Stimulated activated CD4-positive, alpha-beta T cell treated with anti-CD3 and anti-CD28 coated beads, TNF-alpha, amount 100 ng/mL, for 24 hours (primary cell): ENCODE measurements around the gene MEOX1.
A peak's percentile ranks its signal among the peaks of the same experiment; 100 is the strongest.
"Not testable (repeated sequence)": the region's sequence is repeated elsewhere in the genome, so short reads cannot be mapped to it uniquely, and the experiment has no call there.

ENCODE experiments used
- DNase-seq, 3 experiments: peaks; one replicate each; pipeline ENCODE4 v3.0.0-alpha.2; 2020; ENCODE audit warnings: low read depth in 3 of 3

MEOX1 gene

GRCh38 chr17:43661699-43662412 lies at the start of gene MEOX1:
Gene MEOX1, minus strand, starts transcription at chr17:43661922. Its CDS starts 388 bp downstream, at chr17:43661534.
- DNase-seq: peak in 2 of 3 experiments; percentile 23 to 38

DNA sequence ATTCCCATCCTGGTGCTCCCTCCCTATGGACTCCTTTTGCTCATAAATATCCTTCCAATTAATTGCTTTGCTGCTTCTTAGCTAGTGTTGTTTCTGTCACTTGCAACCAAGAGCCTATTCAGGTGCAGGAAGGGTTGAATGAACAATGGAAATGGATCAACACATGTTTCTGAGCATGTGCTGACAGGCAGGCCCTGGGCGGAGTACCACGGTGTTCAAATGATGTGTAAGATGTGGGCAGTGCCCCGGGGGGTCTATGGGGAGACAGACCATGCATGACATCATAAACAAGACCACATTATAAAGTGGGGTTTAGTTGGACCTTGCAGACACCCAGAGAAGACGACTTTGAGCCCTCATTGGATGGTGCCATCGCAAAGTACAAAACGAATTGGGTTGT lies 48.4 kb upstream of the MEOX1 start:
- no peak for DNase-seq

DNA sequence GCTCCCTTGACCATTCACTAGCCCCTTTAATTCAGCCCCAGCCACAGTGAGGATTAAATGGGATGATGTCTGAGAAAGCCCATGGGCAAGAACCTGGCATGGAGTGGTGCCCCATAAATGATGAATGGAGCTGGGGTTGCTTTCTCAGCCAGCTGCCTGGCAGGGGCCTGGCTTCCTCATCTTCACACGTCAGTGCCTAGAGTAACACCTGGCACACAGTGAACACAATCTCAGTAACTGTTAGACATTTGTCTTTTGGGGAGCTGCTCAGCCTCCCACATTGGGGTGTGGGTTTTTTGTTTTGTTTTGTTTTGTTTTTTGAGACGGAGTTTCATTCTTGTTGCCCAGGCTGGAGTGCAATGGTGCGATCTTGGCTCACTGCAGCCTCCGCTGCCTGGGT lies 47.5 kb upstream of the MEOX1 start:
- no peak for DNase-seq

DNA sequence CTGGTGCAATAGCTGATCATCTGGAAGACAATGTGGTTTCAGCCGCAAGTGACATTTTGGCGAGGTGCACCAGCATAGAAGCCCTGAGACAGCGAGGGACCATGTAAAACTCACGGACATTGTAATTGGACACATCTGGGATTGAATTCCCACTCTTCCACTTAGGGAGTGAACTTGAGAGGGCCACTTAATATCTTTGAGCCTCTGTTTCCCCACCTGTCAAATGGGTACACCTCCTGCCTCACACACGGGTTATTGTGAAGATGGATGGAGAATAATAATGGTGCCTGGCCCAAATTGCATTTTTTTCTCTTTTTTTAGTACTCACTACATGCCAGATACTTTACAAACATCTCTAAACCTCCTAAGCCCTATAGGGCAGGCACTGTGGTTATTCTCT lies 45.5 kb upstream of the MEOX1 start:
- no peak for DNase-seq

DNA sequence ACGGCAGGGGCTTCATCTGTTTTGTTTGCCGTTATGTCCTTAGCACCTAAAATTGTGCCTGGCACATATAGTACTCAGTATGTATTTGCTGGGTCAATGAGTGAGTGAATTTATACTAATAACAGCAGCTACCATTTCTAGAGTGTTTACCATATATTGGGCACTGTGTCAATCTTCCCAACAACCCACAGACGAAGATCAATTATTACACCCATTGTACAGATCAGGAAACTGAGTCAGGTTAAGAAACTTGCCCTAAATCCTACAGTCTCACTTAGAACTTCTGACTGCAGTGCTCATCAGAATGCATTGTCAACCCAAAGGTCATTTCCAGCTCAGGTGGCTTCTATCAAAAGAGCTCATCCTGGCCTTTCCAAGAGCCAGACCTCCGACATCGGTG lies 44.5 kb upstream of the MEOX1 start:
- DNase-seq: no peak

DNA sequence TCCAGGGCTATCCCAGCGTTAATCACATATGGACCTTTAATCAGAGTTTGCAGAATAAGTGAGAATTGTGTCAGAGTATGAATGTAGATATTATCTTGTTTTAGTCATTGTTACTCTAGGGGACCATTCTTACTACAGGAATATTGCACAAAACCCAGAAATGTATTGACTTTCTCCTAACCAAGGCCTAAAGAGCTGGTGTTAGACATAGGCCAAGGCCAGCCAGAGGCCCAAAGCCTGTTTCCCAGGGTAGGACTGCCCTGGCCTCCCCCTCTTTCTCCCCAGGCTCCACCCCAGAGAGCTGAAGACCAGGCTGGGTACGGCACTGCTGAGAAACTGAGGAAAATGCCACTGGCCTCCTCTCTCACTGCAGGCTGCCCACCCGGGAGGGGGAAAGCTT lies 41.9 kb upstream of the MEOX1 start:
- DNase-seq: no peak

DNA sequence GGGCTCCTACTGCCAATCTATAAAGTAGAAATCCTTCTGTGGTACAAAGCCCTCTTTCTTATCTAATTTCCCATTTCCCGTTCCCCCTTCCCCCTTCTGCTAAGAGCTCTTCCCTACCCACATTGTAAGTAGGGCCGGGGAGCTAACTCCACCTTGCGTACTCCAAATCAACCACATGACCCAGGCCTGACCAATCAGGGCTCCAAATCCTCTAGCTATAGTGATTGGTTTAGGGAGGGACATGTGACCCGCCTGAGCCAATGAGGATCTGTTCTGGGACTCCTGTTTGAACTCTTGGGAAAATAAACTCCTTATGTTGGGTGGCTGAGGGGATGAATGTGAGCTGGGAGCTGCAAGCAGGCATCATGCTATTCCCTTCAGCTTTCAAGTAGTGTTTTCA lies 40.9 kb upstream of the MEOX1 start:
- DNase-seq: peak in 1 of 3 experiments; percentile 24

GRCh38 chr17:43701318-43701743 lies 39.6 kb upstream of the MEOX1 start:
- peak in 1 of 3 experiments; percentile 32 for DNase-seq

DNA sequence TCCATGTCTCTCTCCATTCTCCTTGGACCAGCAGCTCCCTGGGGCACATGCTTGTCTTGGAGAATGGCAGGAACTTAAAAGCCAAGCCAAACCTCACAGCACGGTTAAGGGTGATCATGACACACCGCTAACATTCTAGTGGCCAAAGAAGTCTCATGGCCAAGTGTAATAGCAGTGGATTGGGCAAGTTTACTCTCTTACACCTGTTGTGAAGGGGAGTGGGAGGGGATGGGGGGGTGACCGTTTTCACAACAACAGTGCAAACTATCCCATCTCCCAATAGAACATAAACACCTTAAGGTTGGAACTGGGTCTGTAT lies 37.7 kb upstream of the MEOX1 start:
- no peak for DNase-seq

GRCh38 chr17:43698678-43699437 lies 37.1 kb upstream of the MEOX1 start:
- no peak for DNase-seq

DNA sequence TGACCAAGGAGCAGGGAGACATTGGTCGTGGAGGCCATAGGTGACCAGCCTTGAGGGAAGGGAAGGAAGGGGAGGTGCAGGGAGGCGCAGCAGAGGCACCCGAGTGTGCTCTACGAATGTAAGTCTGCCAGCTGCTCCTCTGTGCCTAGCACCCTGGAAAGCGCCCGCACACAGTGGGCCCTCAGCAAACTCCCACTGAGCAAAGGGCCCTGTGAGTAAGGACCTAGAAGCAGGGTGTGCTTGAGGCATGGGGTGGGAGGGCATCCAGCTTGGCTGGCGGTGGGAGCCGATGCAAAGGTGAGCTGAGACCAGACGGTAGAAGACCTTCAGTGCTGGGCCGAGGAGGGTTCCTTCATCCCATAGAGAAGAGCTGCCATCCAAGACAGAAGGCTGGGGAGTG lies 36.2 kb upstream of the MEOX1 start:
- DNase-seq: no peak

GRCh38 chr17:43696891-43697290 lies 35.2 kb upstream of the MEOX1 start:
- DNase-seq: no peak

DNA sequence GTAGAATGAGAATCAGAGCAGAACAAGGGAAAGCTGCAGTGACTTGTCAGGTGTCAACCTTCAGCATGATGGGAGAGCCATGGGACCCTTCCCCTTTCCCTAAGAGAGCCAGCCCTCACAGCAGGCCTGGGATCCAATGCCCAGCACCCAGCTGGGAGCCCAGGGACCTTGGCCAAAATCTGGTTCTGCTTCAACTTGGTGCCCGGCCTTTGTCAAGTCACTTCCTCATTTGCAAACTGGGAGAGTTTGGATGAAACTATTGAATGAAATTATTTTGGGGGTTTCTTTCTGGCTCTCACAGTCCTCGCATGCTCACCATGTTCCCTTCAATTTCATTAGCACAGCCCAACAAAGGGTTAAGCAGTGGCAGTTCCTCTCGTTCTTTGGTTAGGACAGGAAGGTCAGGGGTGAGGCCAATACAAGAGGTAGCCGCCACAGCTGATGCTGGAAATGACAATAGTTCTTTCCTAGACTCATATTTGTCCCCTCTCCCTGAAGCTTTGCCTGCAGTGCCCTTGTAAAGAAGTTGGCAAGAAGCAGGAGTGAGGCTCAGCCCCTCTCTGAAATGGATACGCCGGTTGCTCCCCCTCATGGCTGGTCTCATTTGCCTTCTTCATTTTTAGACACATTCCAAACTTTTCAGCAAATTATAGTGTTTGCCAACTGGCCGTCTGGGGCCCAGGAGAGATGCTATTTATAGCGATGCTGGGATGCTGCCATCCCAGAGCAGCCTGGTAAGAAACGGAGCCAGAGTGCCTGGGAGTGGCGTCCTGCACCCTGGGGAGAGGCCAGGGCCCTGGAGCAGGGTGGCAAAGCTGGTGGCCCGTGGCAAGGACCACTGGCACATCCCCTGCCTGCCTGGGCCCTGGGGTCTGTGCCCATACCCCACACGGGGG lies 34.5 kb upstream of the MEOX1 start:
- DNase-seq: no peak

DNA sequence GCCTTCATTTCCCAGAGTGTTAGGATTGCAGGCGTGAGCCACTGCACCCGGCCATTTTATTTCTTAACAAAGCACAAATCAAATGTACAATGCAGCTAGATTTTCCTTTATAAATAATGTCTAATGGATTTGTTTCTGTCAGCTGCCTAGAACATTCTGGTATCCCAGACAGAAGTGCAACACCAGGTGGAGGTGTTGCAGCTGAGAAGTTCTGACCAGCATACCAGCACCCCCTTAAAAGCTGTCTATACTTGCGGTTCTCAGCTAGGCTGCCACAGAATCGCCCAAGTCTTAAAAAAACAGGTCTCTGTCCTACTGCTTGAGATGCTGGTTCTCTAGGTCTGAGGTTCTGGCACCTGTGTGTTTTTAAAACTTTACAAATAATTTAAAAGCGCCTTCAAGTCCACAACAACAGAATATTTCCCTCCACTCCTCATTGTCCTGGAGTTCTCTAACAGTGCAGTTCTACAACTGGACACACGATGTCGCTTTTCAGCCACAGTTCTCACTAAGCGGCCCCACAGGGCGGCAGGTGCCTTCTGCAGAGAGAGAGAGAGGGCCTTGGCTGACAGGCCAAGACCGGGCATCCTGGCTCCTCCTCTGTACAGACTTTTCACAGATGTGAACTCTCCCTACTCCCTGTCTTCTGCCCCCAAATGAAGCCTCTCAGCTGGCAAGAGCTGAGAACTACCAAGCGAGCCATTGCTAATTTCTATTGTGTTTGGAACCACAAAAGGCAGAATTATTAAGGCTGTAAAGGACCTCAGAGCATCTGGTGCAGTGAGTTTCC lies 32.6 kb upstream of the MEOX1 start:
- DNase-seq: peak; percentile 53 to 64 (median 63)

GRCh38 chr17:43691317-43691693 lies 29.6 kb upstream of the MEOX1 start:
- DNase-seq: no peak

DNA sequence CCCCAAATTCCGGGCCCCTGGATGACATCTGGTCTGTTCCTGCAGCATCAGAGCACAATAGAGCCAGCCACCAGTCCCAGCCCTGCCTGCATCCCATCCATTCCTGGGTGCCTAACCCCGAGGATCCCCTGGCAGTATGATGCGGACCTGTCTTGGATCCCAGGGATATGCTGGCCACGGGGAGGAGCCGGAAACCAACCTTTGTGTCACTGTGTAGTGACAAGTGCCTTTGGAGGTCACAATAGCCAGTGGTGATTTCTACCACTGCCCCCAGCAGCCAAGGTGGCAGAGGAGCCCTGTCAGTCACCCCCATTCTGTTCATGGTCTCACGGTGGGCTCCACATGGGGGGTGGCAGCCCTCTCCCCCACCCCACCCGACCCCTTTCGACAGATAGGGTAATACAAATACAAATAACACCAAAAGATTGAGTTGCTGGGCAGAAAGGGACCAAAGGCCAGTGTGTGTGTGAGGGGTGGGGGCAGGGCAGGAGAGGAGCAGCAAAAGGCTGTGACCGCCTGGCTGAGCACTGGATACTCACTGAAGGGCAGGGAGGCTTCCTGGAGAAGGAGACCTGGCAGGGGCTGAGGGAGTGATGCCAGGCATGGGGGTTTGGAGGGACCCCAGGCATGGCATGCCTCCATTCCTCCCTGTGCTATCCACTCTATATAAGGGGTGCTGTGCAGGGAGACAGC lies 29.0 kb upstream of the MEOX1 start:
- no peak for DNase-seq

GRCh38 chr17:43689814-43690213 lies 28.1 kb upstream of the MEOX1 start:
- no peak for DNase-seq

- DNase-seq: no peak
Observed at GRCh38 chr17:43689131-43689530, 27.4 kb upstream of the MEOX1 start.

DNA sequence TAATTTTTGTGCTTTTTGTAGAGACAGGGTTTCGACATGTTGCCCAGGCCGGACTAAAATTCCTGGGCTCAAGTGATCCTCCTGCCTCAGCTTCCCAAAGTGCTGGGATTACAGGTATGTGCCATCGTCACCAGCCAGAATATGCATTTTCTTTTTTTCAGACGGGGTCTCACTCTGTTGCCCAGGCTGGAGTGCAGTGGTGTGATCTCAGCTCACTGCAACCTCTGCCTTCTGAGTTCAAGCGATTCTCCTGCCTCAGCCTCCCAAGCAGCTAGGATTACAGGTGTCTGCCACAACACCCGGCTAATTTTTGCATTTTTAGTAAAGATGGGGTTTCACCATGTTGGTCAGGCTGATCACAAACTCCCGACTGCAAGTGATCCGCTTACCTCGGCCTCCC lies 25.2 kb upstream of the MEOX1 start:
- DNase-seq: not testable (repeated sequence)

GRCh38 chr17:43683928-43684653 lies 22.4 kb upstream of the MEOX1 start:
- no peak for DNase-seq
